Measurements from ENCODE around the gene CDK14.

CDK14 gene

GRCh38 chr7:90994121-90994520 lies 398.0 kb downstream of the CDK14 start:
- H3F3A ChIP-seq (ENCODE audit: insufficient read depth, low read length) = no peaks in the 10 kb centered on the region
- H3K27ac ChIP-seq (ENCODE audit: low read depth, low read length, poor library complexity, severe bottlenecking) = no peak overlapping the region
- H3K9me3 ChIP-seq (ENCODE audit: low read length) = no peaks in the 10 kb centered on the region
- H3K79me2 ChIP-seq (ENCODE audit: insufficient read depth, low read length) = no peaks in the 10 kb centered on the region
- no peak overlapping the region for H3K4me3 ChIP-seq (ENCODE audit: low read depth, low read length, poor library complexity, severe bottlenecking)
- H2AFZ ChIP-seq (ENCODE audit: low read length) = no peak overlapping the region
- no peaks in the 10 kb centered on the region for H3K9me2 ChIP-seq (ENCODE audit: low read depth, low read length)
- TF ChIP-seq CTCF (IDR thresholded peaks at IDR 0.05; ENCODE audit: low read length) (no peak), EZH2 (IDR thresholded peaks at IDR 0.05; ENCODE audit: borderline replicate concordance, low read length) (no peak)
- peaks cover 51% of the 10 kb centered on the region; the same call in 1 of the 2 replicates for H3K36me3 ChIP-seq (ENCODE audit: insufficient read depth, low read length)
- no peaks in the 10 kb centered on the region for H3K4me1 ChIP-seq (ENCODE audit: insufficient read depth, low read length, severe bottlenecking)
- no peaks in the 10 kb centered on the region for H4K20me1 ChIP-seq (ENCODE audit: insufficient read depth, low read length)
- no peak overlapping the region for H3K4me2 ChIP-seq (ENCODE audit: low read length)
- no peak overlapping the region for H3K9ac ChIP-seq (ENCODE audit: low read length)
- no peaks in the 10 kb centered on the region for H3K27me3 ChIP-seq (ENCODE audit: insufficient read depth, low read length)

GRCh38 chr7:90994601-90995000 lies 398.5 kb downstream of the CDK14 start:
- H3K4me3 ChIP-seq (ENCODE audit: low read depth, low read length, poor library complexity, severe bottlenecking) = no peak overlapping the region
- no peaks in the 10 kb centered on the region for H3F3A ChIP-seq (ENCODE audit: insufficient read depth, low read length)
- H3K9me3 ChIP-seq (ENCODE audit: low read length) = no peaks in the 10 kb centered on the region
- no peak overlapping the region for H3K27ac ChIP-seq (ENCODE audit: low read depth, low read length, poor library complexity, severe bottlenecking)
- peaks cover 46% of the 10 kb centered on the region; the same call in 1 of the 2 replicates for H3K36me3 ChIP-seq (ENCODE audit: insufficient read depth, low read length)
- TF ChIP-seq CTCF (IDR thresholded peaks at IDR 0.05; ENCODE audit: low read length) (no peak), EZH2 (IDR thresholded peaks at IDR 0.05; ENCODE audit: borderline replicate concordance, low read length) (no peak)
- H3K27me3 ChIP-seq (ENCODE audit: insufficient read depth, low read length) = no peaks in the 10 kb centered on the region
- H3K79me2 ChIP-seq (ENCODE audit: insufficient read depth, low read length) = no peaks in the 10 kb centered on the region
- H3K9me2 ChIP-seq (ENCODE audit: low read depth, low read length) = no peaks in the 10 kb centered on the region
- no peak overlapping the region for H3K4me2 ChIP-seq (ENCODE audit: low read length)
- H4K20me1 ChIP-seq (ENCODE audit: insufficient read depth, low read length) = no peaks in the 10 kb centered on the region
- no peaks in the 10 kb centered on the region for H3K4me1 ChIP-seq (ENCODE audit: insufficient read depth, low read length, severe bottlenecking)
- no peak overlapping the region for H2AFZ ChIP-seq (ENCODE audit: low read length)
- no peak overlapping the region for H3K9ac ChIP-seq (ENCODE audit: low read length)

GRCh38 chr7:90995996-90996395 lies 399.9 kb downstream of the CDK14 start:
- no peak for TF ChIP-seq EZH2 (IDR thresholded peaks at IDR 0.05; ENCODE audit: borderline replicate concordance, low read length)
- no peak for TF ChIP-seq CTCF (IDR thresholded peaks at IDR 0.05; ENCODE audit: low read length)
- Histone ChIP-seq H2AFZ (ENCODE audit: low read length) (no peak overlapping the region), H3K9ac (ENCODE audit: low read length) (no peak overlapping the region), H3K9me3 (ENCODE audit: low read length) (no peaks in the 10 kb centered on the region), H3K27me3 (ENCODE audit: insufficient read depth, low read length) (no peaks in the 10 kb centered on the region), H3K4me3 (ENCODE audit: low read depth, low read length, poor library complexity, severe bottlenecking) (no peak overlapping the region), H3K4me1 (ENCODE audit: insufficient read depth, low read length, severe bottlenecking) (no peaks in the 10 kb centered on the region), H3K79me2 (ENCODE audit: insufficient read depth, low read length) (no peaks in the 10 kb centered on the region), H3K27ac (ENCODE audit: low read depth, low read length, poor library complexity, severe bottlenecking) (no peak overlapping the region), H4K20me1 (ENCODE audit: insufficient read depth, low read length) (no peaks in the 10 kb centered on the region), H3K9me2 (ENCODE audit: low read depth, low read length) (no peaks in the 10 kb centered on the region), H3K36me3 (ENCODE audit: insufficient read depth, low read length) (peaks cover 44% of the 10 kb centered on the region; the same call in 1 of the 2 replicates), H3K4me2 (ENCODE audit: low read length) (no peak overlapping the region), H3F3A (ENCODE audit: insufficient read depth, low read length) (no peaks in the 10 kb centered on the region)
